Retinal pigment epithelial cell (primary cell): ENCODE data around the gene CENPF.

Source experiments
- DNase-seq: peaks from one replicate; pipeline ENCODE4 v3.0.0-alpha.2; 2010; ENCODE audit warnings: low read depth
- H3K4me3 ChIP-seq: 2 replicates; pipeline ENCODE4 v1.5.1; 2011; ENCODE audit warnings: mild to moderate bottlenecking, low read length, control low read depth, moderate library complexity
- TF ChIP-seq, protein P1 (sequence below): conservative IDR thresholded peaks from 2 replicates; pipeline ENCODE4 v1.5.1; 2011; ENCODE audit warnings: low read depth, low read length, control low read depth, inconsistent platforms

CENPF gene, protein sequence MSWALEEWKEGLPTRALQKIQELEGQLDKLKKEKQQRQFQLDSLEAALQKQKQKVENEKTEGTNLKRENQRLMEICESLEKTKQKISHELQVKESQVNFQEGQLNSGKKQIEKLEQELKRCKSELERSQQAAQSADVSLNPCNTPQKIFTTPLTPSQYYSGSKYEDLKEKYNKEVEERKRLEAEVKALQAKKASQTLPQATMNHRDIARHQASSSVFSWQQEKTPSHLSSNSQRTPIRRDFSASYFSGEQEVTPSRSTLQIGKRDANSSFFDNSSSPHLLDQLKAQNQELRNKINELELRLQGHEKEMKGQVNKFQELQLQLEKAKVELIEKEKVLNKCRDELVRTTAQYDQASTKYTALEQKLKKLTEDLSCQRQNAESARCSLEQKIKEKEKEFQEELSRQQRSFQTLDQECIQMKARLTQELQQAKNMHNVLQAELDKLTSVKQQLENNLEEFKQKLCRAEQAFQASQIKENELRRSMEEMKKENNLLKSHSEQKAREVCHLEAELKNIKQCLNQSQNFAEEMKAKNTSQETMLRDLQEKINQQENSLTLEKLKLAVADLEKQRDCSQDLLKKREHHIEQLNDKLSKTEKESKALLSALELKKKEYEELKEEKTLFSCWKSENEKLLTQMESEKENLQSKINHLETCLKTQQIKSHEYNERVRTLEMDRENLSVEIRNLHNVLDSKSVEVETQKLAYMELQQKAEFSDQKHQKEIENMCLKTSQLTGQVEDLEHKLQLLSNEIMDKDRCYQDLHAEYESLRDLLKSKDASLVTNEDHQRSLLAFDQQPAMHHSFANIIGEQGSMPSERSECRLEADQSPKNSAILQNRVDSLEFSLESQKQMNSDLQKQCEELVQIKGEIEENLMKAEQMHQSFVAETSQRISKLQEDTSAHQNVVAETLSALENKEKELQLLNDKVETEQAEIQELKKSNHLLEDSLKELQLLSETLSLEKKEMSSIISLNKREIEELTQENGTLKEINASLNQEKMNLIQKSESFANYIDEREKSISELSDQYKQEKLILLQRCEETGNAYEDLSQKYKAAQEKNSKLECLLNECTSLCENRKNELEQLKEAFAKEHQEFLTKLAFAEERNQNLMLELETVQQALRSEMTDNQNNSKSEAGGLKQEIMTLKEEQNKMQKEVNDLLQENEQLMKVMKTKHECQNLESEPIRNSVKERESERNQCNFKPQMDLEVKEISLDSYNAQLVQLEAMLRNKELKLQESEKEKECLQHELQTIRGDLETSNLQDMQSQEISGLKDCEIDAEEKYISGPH (N-terminal part only)

DNA sequence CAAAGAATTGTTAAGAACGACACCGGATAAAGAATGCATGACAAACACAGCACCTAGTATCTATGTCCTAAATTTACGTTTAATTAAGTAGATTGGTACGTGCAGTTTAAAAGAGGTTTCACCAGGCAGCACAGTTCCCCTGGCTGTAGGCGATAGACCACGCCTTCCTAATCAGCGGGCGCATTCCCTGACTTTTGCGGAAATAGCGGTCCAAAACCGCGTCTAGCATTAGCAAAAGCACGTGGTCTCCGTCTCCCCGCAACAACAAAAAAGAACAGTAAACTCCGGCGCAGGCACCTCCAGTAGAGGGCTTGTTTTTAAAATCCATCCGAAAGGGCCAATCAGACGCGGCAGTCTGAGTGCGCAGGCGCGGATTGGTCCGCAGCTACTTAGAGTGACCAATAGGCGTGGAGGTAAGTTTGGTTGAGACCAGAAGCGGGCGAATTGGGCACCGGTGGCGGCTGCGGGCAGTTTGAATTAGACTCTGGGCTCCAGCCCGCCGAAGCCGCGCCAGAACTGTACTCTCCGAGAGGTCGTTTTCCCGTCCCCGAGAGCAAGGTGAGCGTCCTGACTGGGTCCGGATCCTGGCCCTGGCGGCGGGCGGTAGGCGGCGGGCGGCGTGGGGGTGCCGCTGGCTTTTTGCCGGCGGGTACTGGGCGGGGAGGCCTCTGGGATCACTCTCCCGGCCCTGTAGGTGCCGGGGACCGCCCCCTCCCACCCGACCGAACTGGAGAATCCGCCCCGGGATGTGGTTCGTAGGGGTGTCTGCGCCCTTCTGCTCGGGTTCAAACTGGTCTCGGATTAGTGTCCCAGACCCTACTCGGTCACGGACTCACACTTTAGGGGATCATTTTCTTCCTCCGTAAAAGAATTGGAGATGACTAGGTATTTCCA lies at the start of gene CENPF:
Gene CENPF, plus strand, starts transcription at position 432 of the 894 bp plus-strand sequence. CDS start 10,560 bp downstream, outside the sequence.
- TF ChIP-seq, protein P1, sequence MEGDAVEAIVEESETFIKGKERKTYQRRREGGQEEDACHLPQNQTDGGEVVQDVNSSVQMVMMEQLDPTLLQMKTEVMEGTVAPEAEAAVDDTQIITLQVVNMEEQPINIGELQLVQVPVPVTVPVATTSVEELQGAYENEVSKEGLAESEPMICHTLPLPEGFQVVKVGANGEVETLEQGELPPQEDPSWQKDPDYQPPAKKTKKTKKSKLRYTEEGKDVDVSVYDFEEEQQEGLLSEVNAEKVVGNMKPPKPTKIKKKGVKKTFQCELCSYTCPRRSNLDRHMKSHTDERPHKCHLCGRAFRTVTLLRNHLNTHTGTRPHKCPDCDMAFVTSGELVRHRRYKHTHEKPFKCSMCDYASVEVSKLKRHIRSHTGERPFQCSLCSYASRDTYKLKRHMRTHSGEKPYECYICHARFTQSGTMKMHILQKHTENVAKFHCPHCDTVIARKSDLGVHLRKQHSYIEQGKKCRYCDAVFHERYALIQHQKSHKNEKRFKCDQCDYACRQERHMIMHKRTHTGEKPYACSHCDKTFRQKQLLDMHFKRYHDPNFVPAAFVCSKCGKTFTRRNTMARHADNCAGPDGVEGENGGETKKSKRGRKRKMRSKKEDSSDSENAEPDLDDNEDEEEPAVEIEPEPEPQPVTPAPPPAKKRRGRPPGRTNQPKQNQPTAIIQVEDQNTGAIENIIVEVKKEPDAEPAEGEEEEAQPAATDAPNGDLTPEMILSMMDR, result peak; percentile 24
- peak within 1 kb of the TSS; percentile 97 for H3K4me3 ChIP-seq
- peak; percentile 98 for DNase-seq

DNA sequence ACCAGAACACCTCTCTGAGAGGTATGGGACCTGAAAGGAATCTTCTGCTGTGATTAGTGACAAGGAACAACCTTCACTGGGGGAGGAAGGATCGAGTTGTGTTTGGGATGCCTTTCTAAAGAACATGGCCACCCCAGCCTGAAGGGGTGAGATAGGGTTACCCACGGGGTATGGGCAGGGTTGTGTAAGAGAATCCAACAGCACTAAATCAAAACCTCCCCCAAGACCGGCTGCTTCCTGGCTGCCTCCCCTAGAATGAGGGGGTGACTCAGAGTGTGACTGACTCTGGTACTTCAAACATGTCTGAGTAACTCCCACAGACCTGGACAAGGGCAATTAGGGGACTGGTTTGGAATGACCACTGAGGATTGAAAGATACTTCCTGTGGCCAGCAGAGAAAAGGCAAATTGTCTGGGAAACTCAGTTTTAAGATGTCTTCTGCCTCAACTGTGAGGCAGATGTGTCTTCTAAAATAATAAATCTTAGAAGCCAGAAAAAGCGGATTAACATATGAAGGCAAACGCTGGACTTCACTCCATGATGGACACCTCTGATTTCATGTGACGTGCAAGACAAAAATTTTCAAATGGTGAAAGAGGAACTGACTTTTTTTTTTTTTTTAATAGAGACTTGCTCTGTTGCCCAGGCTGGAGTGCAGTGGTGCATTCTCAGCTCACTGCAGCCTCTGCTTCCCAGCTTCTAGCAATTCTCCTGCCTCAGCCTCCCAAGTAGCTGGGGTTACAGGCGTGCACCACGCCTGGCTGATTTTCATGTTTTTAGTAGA lies 44.9 kb upstream of the CENPF start:
- TF ChIP-seq, protein P1, result no peak
- no peak for DNase-seq
- H3K4me3 ChIP-seq, result no peak overlapping the region

DNA sequence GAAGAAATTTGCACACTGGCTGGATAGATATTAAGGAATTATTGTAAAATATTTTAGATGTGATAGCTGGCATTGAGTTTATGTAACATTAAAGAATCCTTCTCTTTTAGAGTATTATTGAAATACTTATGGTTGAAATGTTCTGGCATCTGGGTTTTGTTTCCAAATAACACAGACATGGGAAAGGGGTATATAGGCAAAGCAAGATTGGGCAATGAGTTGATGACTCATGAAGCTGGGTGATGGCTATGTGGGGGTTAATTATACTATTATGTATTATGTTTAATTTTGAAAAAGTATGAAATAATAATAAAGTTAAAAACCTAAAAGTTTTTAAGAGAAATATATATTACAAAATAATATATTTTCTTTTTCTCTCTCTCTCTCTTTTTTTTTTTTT lies 39.1 kb upstream of the CENPF start:
- DNase-seq, result no peak
- H3K4me3 ChIP-seq, result no peak overlapping the region
- TF ChIP-seq, protein P1, result no peak

DNA sequence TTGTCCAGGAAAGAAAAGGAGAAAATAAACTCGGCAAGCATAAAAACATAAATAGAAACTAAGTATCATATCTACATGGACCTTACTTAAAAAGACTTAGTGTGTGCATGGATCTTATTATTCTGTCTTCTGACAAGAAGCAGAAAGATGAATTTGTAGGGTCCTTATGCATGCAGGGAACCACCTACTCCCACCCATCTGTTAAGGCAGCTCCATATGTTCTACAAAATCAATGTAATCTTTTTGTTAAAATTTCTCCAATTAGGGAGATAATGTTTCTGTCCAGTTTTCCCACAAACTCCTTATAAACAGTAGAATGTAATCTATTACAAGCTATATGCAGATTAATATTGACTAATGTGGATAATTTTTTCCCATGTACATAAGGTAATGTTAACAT lies 37.7 kb upstream of the CENPF start:
- no peak for DNase-seq
- TF ChIP-seq, protein P1, result no peak
- no peak overlapping the region for H3K4me3 ChIP-seq

DNA sequence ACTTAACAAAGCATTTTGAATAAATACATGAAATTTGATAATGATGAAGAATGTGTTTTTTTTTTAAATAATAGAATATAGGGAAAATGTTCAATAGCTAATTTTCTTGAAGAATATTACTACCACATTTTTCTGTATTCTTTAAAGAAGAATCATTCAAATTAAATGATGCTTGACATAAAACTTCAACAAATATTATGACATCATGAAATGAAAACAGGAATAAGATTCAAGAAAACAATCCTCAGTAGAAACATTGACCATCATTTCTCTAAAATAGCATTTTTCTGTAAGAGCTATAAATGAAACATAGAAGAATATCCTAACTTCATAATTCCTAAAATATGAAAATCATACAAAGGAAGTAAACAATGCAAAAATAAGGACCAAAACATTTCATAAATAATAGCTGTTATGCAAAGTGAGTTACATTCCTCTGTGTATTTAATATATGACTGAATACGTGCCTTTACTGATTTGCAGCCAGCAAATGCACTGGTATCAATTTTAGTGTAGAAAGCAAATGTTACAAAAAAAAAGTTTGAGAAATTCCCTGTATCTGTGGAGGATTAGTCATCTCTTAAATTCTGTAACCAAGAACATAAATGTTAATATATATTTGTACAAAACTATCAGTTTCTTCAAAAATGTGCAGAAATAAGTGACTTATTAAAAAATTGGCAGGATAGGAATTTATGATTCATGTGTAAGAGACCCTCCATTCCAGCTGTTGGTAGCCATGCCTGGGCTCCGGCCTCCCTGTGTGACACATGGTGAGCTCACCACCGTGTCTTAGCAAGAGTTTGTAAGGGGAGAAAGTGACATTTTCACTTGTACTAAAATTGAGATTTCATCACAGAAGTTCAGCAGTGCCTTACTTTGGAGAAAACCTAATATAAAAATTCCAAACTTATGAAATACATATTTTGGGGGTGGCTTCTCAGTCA lies 36.6 kb upstream of the CENPF start:
- TF ChIP-seq, protein P1, result no peak
- DNase-seq, result no peak
- H3K4me3 ChIP-seq, result no peak overlapping the region
